ENCODE data around the gene SLC26A1. TPM values are rescaled to one million over a fixed set of nuclear protein-coding genes. Genes with fewer than 3 reads are reported as not detected.

Gene SLC26A1
- total RNA-seq, 1 experiment from 2014 or later = 0.85 TPM

DNA sequence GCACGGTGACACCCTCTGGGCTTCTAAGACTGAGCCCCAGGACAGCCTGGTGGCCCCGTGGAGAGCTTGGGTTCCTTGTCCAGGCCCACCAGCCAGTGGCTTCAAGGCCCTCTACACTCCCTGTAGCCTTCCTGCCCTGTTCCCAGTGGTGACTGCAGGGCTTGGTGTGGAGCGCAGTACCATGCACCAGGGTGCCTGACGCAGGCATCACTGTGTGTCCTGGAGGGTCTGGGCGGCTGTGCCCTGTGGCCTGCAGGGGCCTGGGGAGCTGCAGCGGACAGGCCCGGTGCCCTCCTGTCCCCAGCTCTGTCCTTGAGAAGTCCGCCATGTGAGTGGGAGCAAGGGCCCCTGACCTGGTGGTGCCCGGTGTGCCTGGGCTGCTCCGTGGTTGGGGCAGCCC, 22.5 kb upstream of the SLC26A1 start (continued):
- TF ChIP-seq, protein P1, sequence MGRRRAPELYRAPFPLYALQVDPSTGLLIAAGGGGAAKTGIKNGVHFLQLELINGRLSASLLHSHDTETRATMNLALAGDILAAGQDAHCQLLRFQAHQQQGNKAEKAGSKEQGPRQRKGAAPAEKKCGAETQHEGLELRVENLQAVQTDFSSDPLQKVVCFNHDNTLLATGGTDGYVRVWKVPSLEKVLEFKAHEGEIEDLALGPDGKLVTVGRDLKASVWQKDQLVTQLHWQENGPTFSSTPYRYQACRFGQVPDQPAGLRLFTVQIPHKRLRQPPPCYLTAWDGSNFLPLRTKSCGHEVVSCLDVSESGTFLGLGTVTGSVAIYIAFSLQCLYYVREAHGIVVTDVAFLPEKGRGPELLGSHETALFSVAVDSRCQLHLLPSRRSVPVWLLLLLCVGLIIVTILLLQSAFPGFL (CRISPR knock-in tag; IDR thresholded peaks at IDR 0.05; ENCODE audit: borderline replicate concordance) = no peak

DNA sequence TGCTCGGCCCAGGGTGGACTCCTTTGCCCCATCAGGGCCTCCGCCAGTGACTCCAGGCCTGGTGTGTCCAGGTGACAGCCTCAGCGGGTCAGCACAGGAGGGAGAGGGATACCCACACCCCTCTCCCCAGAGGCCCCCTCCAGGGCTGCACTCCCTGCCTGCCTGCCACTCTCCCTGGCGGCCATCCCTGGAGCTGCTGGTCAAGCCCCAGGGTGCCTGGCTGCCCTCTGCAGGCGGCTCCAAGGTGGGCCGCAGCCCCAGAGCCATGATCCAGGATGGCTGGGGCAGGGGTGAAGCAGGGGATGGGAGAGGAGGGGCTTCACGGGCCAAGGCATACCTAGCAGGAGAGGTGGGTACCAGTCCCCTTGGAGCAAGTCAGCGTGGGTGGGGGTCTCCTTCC, 22.0 kb upstream of the SLC26A1 start:
- no peaks in the 10 kb centered on the region for H3K9me3 Mint-ChIP-seq
- H3K27ac Mint-ChIP-seq = no peak overlapping the region
- no peak overlapping the region for H3K4me3 Mint-ChIP-seq
- TF ChIP-seq, protein P2, sequence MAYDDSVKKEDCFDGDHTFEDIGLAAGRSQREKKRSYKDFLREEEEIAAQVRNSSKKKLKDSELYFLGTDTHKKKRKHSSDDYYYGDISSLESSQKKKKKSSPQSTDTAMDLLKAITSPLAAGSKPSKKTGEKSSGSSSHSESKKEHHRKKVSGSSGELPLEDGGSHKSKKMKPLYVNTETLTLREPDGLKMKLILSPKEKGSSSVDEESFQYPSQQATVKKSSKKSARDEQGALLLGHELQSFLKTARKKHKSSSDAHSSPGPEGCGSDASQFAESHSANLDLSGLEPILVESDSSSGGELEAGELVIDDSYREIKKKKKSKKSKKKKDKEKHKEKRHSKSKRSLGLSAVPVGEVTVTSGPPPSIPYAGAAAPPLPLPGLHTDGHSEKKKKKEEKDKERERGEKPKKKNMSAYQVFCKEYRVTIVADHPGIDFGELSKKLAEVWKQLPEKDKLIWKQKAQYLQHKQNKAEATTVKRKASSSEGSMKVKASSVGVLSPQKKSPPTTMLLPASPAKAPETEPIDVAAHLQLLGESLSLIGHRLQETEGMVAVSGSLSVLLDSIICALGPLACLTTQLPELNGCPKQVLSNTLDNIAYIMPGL (CRISPR knock-in tag; IDR thresholded peaks at IDR 0.05) = no peak
- TF ChIP-seq, protein P3, sequence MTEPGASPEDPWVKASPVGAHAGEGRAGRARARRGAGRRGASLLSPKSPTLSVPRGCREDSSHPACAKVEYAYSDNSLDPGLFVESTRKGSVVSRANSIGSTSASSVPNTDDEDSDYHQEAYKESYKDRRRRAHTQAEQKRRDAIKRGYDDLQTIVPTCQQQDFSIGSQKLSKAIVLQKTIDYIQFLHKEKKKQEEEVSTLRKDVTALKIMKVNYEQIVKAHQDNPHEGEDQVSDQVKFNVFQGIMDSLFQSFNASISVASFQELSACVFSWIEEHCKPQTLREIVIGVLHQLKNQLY (CRISPR knock-in tag; IDR thresholded peaks at IDR 0.05) = no peak
- H3K36me3 Mint-ChIP-seq = no peaks in the 10 kb centered on the region
- peaks cover 5% of the 10 kb centered on the region for H3K4me1 Mint-ChIP-seq
- no peak for ATAC-seq
- ChIA-PET CTCF (no interaction called here), POLR2A (no interaction called here)
- no peak for DNase-seq (ENCODE audit: low spot score)
- H3K27me3 Mint-ChIP-seq (ENCODE audit: low read depth) = peaks cover 8% of the 10 kb centered on the region

DNA sequence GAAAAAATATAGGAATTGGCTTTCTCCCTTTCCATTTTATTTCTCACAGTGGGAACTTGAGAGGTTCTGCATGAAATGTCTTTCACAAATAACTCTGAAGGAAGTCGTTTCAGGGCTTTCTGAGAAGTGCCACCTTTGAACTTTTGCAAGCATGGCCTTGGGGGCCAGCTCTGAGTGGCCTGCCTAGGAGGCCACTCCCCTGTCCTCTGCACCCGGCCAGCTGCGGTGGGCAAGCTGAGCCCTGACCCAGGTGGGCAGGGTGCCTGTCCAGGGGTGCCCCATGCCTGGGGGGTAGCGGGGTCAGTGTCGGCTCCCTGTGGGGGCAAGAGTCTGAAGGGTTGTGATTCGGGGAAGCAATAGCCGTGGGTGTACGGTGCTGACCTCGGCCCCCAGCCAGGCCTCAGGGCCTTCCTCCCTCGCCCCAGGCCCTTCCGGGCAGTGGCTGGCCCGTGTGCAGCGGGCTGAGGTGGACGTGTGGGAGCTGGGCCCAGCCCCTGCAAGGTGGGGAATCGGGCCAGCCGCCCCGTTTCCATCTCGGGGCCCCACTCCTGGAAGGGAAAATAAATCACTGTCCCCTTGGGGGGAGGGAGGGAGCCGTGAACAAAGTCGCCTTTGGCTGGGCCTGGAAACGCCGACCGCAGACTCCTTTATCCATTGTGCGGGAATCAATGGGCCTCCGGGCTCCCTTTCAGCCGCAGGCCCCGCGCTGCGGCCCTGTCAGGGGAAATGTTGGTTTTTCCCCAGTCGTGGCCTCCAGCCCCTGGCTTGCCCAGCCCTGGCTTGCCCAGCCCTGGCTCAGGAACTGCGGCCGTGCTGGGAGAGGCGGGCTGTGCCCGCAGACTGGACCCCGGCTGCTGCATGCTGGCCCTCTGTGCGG, 21.3 kb upstream of the SLC26A1 start:
- Mint-ChIP-seq H3K27ac (no peak overlapping the region), H3K4me1 (peaks cover 5% of the 10 kb centered on the region), H3K9me3 (no peaks in the 10 kb centered on the region), H3K27me3 (ENCODE audit: low read depth) (peaks cover 12% of the 10 kb centered on the region), H3K36me3 (no peaks in the 10 kb centered on the region), H3K4me3 (no peak overlapping the region)
- DNase-seq (ENCODE audit: low spot score) (no peak), ATAC-seq (no peak)
- CTCF ChIA-PET = no interaction called here
- POLR2A ChIA-PET = no interaction called here
- TF ChIP-seq, protein P4, sequence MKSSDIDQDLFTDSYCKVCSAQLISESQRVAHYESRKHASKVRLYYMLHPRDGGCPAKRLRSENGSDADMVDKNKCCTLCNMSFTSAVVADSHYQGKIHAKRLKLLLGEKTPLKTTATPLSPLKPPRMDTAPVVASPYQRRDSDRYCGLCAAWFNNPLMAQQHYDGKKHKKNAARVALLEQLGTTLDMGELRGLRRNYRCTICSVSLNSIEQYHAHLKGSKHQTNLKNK (CRISPR knock-in tag; IDR thresholded peaks at IDR 0.05) = no peak
- TF ChIP-seq ZBTB21 (CRISPR knock-in tag; IDR thresholded peaks at IDR 0.05; ENCODE audit: borderline replicate concordance) (no peak), TCF7 (CRISPR knock-in tag; IDR thresholded peaks at IDR 0.05; ENCODE audit: low read depth) (no peak), ESRRA (CRISPR knock-in tag; IDR thresholded peaks at IDR 0.05; ENCODE audit: borderline replicate concordance) (no peak), ZNF396 (CRISPR knock-in tag; IDR thresholded peaks at IDR 0.05; ENCODE audit: borderline replicate concordance) (no peak), OVOL2 (CRISPR knock-in tag; IDR thresholded peaks at IDR 0.05; ENCODE audit: borderline replicate concordance) (no peak), TP53 (CRISPR knock-in tag; IDR thresholded peaks at IDR 0.05) (no peak), SMAD4 (CRISPR knock-in tag; IDR thresholded peaks at IDR 0.05) (no peak)
- TF ChIP-seq, protein P5, sequence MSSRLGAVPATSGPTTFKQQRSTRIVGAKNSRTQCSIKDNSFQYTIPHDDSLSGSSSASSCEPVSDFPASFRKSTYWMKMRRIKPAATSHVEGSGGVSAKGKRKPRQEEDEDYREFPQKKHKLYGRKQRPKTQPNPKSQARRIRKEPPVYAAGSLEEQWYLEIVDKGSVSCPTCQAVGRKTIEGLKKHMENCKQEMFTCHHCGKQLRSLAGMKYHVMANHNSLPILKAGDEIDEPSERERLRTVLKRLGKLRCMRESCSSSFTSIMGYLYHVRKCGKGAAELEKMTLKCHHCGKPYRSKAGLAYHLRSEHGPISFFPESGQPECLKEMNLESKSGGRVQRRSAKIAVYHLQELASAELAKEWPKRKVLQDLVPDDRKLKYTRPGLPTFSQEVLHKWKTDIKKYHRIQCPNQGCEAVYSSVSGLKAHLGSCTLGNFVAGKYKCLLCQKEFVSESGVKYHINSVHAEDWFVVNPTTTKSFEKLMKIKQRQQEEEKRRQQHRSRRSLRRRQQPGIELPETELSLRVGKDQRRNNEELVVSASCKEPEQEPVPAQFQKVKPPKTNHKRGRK (CRISPR knock-in tag; IDR thresholded peaks at IDR 0.05; ENCODE audit: borderline replicate concordance) = no peak
- TF ChIP-seq, protein P6, sequence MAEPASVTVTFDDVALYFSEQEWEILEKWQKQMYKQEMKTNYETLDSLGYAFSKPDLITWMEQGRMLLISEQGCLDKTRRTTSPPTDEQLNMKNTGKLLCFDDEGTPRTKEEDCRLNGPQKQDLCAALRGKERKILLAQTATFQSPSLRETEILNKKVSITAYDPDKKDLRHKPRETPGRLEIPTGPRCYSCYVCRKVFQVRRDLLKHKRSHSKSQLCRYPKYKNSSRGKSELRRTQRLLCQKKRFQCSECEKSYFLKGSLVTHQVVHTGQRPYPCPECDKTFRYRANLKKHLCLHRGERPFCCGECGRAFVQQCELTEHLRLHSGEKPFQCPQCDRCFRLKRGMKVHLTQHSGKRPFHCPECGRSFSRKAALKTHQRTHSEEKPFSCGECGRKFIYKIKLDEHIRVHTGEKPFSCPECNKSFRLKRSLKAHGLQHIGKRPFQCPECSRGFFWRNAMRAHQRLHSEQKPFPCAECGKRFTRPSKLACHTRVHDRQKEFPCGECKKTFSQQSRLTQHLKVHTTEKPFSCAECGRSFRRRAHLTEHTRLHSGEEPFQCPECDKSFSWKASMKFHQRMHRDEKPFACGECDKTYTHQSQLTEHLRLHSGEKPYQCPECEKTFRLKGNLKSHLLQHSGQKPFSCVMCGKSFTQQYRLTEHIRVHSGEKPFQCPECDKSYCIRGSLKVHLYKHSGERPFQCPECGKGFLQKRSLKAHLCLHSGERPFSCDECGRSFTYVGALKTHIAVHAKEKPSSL (CRISPR knock-in tag; conservative IDR thresholded peaks at IDR 0.05) = no peak
- TF ChIP-seq, protein P7, sequence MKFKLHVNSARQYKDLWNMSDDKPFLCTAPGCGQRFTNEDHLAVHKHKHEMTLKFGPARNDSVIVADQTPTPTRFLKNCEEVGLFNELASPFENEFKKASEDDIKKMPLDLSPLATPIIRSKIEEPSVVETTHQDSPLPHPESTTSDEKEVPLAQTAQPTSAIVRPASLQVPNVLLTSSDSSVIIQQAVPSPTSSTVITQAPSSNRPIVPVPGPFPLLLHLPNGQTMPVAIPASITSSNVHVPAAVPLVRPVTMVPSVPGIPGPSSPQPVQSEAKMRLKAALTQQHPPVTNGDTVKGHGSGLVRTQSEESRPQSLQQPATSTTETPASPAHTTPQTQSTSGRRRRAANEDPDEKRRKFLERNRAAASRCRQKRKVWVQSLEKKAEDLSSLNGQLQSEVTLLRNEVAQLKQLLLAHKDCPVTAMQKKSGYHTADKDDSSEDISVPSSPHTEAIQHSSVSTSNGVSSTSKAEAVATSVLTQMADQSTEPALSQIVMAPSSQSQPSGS (CRISPR knock-in tag; IDR thresholded peaks at IDR 0.05; ENCODE audit: borderline replicate concordance, low read depth) = no peak
- TF ChIP-seq, protein P8, sequence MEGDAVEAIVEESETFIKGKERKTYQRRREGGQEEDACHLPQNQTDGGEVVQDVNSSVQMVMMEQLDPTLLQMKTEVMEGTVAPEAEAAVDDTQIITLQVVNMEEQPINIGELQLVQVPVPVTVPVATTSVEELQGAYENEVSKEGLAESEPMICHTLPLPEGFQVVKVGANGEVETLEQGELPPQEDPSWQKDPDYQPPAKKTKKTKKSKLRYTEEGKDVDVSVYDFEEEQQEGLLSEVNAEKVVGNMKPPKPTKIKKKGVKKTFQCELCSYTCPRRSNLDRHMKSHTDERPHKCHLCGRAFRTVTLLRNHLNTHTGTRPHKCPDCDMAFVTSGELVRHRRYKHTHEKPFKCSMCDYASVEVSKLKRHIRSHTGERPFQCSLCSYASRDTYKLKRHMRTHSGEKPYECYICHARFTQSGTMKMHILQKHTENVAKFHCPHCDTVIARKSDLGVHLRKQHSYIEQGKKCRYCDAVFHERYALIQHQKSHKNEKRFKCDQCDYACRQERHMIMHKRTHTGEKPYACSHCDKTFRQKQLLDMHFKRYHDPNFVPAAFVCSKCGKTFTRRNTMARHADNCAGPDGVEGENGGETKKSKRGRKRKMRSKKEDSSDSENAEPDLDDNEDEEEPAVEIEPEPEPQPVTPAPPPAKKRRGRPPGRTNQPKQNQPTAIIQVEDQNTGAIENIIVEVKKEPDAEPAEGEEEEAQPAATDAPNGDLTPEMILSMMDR (IDR thresholded peaks at IDR 0.05) = no peak
